ENCODE data around the gene MAPT. TPM values are rescaled to one million over a fixed set of nuclear protein-coding genes. Genes with fewer than 3 reads are reported as not detected.

The MAPT gene
- total RNA-seq, 4 donors from 2014 or later, result 0.44 to 12.2 (median 3.3) TPM

DNA sequence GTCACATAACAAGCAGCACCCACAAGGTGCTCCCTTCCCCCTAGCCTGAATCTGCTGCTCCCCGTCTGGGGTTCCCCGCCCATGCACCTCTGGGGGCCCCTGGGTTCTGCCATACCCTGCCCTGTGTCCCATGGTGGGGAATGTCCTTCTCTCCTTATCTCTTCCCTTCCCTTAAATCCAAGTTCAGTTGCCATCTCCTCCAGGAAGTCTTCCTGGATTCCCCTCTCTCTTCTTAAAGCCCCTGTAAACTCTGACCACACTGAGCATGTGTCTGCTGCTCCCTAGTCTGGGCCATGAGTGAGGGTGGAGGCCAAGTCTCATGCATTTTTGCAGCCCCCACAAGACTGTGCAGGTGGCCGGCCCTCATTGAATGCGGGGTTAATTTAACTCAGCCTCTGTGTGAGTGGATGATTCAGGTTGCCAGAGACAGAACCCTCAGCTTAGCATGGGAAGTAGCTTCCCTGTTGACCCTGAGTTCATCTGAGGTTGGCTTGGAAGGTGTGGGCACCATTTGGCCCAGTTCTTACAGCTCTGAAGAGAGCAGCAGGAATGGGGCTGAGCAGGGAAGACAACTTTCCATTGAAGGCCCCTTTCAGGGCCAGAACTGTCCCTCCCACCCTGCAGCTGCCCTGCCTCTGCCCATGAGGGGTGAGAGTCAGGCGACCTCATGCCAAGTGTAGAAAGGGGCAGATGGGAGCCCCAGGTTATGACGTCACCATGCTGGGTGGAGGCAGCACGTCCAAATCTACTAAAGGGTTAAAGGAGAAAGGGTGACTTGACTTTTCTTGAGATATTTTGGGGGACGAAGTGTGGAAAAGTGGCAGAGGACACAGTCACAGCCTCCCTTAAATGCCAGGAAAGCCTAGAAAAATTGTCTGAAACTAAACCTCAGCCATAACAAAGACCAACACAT lies 104.9 kb downstream of the MAPT start, which contains the start of gene STH:
TSS of gene STH (plus strand) at position 264 of the 913 bp plus-strand sequence. CDS start at position 294, 30 bp downstream.
- no peak for TF ChIP-seq POLR2A (IDR thresholded peaks at IDR 0.05)
- TF ChIP-seq, protein P1, sequence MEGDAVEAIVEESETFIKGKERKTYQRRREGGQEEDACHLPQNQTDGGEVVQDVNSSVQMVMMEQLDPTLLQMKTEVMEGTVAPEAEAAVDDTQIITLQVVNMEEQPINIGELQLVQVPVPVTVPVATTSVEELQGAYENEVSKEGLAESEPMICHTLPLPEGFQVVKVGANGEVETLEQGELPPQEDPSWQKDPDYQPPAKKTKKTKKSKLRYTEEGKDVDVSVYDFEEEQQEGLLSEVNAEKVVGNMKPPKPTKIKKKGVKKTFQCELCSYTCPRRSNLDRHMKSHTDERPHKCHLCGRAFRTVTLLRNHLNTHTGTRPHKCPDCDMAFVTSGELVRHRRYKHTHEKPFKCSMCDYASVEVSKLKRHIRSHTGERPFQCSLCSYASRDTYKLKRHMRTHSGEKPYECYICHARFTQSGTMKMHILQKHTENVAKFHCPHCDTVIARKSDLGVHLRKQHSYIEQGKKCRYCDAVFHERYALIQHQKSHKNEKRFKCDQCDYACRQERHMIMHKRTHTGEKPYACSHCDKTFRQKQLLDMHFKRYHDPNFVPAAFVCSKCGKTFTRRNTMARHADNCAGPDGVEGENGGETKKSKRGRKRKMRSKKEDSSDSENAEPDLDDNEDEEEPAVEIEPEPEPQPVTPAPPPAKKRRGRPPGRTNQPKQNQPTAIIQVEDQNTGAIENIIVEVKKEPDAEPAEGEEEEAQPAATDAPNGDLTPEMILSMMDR (IDR thresholded peaks at IDR 0.05), result no peak
- Histone ChIP-seq H3K4me1 (peaks cover 4 to 53% (median 4%) of the 10 kb centered on the region in 3 donors), H3K9me3 (no peaks in the 10 kb centered on the region), H3K27ac (no peak within 1 kb of the TSS), H3K27me3 (no peaks in the 10 kb centered on the region), H3K36me3 (no peaks in the 10 kb centered on the region), H3K4me3 (no peak within 1 kb of the TSS)
- intact Hi-C loops (cut with DNase I), result no loop called here
- DNase-seq, result no peak
- 69 to 73% methylated on average over 4 to 6 of the region's 8 CpGs for WGBS, 2 donors

DNA sequence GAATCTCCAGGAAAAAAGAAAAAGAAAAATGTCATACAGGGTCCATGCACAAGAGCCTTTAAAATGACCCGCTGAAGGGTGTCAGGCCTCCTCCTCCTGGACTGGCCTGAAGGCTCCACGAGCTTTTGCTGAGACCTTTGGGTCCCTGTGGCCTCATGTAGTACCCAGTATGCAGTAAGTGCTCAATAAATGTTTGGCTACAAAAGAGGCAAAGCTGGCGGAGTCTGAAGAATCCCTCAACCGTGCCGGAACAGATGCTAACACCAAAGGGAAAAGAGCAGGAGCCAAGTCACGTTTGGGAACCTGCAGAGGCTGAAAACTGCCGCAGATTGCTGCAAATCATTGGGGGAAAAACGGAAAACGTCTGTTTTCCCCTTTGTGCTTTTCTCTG lies 105.5 kb downstream of the MAPT start:
- intact Hi-C loops (cut with DNase I), result no loop called here

DNA sequence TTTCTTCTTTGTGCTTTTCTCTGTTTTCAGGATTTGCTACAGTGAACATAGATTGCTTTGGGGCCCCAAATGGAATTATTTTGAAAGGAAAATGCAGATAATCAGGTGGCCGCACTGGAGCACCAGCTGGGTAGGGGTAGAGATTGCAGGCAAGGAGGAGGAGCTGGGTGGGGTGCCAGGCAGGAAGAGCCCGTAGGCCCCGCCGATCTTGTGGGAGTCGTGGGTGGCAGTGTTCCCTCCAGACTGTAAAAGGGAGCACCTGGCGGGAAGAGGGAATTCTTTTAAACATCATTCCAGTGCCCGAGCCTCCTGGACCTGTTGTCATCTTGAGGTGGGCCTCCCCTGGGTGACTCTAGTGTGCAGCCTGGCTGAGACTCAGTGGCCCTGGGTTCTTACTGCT lies 105.9 kb downstream of the MAPT start:
- Histone ChIP-seq H3K4me3 (no peak overlapping the region), H3K4me1 (peaks cover 4 to 63% (median 4%) of the 10 kb centered on the region in 3 donors), H3K27ac (no peak overlapping the region), H3K9me3 (no peaks in the 10 kb centered on the region), H3K27me3 (no peaks in the 10 kb centered on the region), H3K36me3 (no peaks in the 10 kb centered on the region)
- no peak for TF ChIP-seq POLR2A (IDR thresholded peaks at IDR 0.05)
- TF ChIP-seq, protein P1 (IDR thresholded peaks at IDR 0.05), result no peak
- intact Hi-C loops (cut with DNase I), result no loop called here
- DNase-seq, result no peak
- 46 to 54% methylated on average over 4 to 7 of the region's 7 CpGs for WGBS, 2 donors

More for the DNA sequence above, 105.5 kb downstream of the MAPT start:
- no peak for DNase-seq
- H3K4me1 ChIP-seq, result peaks cover 4 to 59% (median 4%) of the 10 kb centered on the region in 3 donors
- H3K27me3 ChIP-seq, result no peaks in the 10 kb centered on the region
- TF ChIP-seq POLR2A (IDR thresholded peaks at IDR 0.05), result no peak
- TF ChIP-seq, protein P1 (IDR thresholded peaks at IDR 0.05), result no peak
- 64 to 75% methylated on average over 9 of the region's 9 CpGs for WGBS, 2 donors
- no peak overlapping the region for H3K27ac ChIP-seq
- H3K9me3 ChIP-seq, result no peaks in the 10 kb centered on the region
- no peaks in the 10 kb centered on the region for H3K36me3 ChIP-seq
- no peak overlapping the region for H3K4me3 ChIP-seq

DNA sequence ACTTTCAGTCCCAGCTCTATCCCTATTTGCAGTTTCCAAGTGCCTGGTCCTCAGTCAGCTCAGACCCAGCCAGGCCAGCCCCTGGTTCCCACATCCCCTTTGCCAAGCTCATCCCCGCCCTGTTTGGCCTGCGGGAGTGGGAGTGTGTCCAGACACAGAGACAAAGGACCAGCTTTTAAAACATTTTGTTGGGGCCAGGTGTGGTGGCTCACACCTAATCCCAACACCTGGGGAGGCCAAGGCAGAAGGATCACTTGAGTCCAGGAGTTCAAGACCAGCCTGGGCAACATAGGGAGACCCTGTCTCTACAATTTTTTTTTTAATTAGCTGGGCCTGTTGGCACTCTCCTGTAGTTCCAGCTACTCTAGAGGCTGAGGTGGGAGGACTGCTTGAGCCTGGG lies 106.4 kb downstream of the MAPT start:
- TF ChIP-seq POLR2A (IDR thresholded peaks at IDR 0.05), result no peak
- TF ChIP-seq, protein P1 (IDR thresholded peaks at IDR 0.05), result no peak
- DNase-seq, result no peak
- no peaks in the 10 kb centered on the region for H3K27me3 ChIP-seq
- no peaks in the 10 kb centered on the region for H3K36me3 ChIP-seq
- no peaks in the 10 kb centered on the region for H3K9me3 ChIP-seq
- H3K4me1 ChIP-seq, result peaks cover 4 to 68% (median 4%) of the 10 kb centered on the region in 3 donors
- WGBS, 2 donors, result 36 to 47% methylated on average over 2 of the region's 2 CpGs
- no peak overlapping the region for H3K4me3 ChIP-seq
- intact Hi-C loops (cut with DNase I), result no loop called here
- no peak overlapping the region for H3K27ac ChIP-seq
